ENCODE data around the gene GP5.

Gene GP5, protein sequence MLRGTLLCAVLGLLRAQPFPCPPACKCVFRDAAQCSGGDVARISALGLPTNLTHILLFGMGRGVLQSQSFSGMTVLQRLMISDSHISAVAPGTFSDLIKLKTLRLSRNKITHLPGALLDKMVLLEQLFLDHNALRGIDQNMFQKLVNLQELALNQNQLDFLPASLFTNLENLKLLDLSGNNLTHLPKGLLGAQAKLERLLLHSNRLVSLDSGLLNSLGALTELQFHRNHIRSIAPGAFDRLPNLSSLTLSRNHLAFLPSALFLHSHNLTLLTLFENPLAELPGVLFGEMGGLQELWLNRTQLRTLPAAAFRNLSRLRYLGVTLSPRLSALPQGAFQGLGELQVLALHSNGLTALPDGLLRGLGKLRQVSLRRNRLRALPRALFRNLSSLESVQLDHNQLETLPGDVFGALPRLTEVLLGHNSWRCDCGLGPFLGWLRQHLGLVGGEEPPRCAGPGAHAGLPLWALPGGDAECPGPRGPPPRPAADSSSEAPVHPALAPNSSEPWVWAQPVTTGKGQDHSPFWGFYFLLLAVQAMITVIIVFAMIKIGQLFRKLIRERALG

GRCh38 chr3:194399166-194399565, at the start of gene GP5:
Gene GP5, minus strand, starts transcription at chr3:194399266. Its CDS starts 984 bp downstream, at chr3:194398282.
- no peak for DNase-seq (ENCODE audit: low read depth in 1 of 2, low spot score in 1 of 2)

DNA sequence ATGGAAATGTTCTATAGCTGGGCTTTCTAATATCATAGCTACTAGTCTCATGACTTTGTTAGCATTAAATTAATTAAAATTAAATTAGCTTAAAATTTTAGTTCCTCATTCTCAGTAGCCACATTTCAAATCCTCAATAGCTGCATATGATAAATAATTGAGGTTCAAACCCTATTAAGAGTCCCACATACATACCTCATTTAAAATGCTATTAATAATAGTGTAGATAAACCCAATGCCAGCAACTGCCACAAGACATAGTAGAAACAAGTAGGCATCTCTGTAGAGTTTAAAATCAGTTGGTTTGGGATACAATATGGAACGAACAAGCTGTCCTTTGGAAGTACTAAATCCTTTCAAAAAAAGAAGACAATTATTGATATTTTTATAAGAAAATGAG, 48.6 kb upstream of the GP5 start:
- no peak for DNase-seq (ENCODE audit: low read depth in 1 of 2, low spot score in 1 of 2)

DNA sequence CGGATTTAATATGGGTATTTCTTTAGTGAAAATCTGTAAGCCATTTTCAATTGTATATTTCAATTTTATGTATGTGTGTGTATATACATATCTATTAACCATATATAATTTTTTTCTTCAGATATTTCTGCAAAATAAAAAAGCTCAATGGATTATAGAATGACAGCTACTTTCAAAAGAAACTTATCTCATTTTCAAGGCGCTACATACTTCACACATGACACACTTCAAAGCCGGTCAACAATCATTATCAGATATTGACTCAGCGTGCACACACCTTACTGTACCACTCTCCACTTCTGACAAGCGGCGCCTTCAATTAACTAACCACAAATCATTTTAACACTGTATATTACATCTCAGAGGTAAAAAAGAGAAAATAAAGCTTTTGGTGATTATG, 48.1 kb upstream of the GP5 start:
- DNase-seq (ENCODE audit: low read depth in 1 of 2, low spot score in 1 of 2) = no peak

- DNase-seq (ENCODE audit: low read depth in 1 of 2, low spot score in 1 of 2) = no peak
Measured at GRCh38 chr3:194446754-194447153, 47.7 kb upstream of the GP5 start.

- DNase-seq (ENCODE audit: low read depth in 1 of 2, low spot score in 1 of 2) = no peak
Measured at GRCh38 chr3:194446172-194446571, 47.1 kb upstream of the GP5 start.

GRCh38 chr3:194443901-194444300, 44.8 kb upstream of the GP5 start:
- DNase-seq (ENCODE audit: low read depth in 1 of 2, low spot score in 1 of 2) = no peak

DNA sequence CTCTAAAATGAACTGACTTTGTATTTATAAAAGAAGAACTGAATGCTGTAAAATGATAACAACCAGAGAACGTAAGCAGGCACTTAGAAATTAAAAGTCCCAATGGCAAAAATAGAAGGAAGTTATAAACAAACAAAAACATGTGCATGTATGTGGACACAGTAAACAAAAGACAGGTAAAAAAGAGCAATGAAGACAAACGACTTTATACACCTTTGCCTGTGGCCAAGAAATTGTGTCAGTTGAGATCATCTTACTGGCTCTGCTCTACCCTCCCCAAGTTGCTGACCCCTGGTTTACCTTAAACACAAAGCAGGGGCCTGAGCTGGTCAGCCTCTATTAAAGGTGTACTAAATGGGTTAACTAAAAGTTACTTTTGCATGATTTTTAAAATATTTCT, 41.7 kb upstream of the GP5 start:
- no peak for DNase-seq (ENCODE audit: low read depth in 1 of 2, low spot score in 1 of 2)

DNA sequence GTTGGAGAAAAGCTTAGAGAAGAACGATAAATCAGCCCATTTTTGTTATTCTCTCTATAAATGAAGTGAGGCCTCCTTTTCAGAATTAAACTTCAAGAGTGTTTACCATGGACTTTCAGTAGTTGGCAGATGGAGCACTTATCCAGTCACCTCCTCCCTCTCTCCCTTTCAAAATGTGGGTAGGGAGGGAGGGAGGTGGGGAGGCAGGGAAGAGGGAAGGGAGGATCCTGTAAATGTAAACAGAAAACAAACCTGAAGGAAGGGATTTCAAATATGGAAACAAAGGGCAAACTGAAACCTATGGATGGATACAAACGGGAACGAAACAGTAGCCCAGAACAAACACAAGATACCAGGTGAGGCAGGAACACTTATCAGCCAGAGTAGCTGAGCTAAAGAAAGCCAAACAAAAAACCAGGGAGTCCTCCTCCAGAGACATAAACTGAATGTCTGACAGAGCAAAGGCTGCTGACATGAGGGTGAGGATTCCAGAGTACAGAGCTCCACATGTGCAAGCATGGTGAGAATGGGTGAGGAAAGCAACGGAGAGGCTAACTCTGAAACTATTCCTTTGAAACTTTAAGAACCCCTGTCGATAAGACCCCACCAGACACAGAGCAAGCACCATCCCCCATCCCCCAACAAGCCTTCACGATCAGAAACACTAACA, 41.0 kb upstream of the GP5 start:
- DNase-seq (ENCODE audit: low read depth in 1 of 2, low spot score in 1 of 2) = no peak

DNA sequence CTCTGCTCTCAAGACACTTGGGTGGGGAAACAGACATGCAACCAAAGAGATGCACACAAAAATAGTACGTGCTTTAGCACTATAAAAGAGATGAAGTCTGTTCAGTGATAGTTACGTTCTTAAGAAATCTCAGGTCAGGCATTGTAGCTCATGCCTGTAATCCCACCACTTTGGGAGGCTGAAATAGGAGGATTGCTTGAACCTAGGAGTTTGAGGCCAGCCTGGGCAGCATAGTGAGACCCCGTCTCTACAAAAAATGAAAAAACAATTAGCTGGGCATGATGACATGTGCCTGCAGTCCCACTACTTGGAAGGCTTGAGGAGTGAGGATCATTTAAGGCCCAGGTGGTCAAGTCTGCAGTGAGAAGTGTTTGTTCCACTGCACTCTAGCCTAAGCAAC, 35.4 kb upstream of the GP5 start:
- DNase-seq (ENCODE audit: low read depth in 1 of 2, low spot score in 1 of 2) = no peak

DNA sequence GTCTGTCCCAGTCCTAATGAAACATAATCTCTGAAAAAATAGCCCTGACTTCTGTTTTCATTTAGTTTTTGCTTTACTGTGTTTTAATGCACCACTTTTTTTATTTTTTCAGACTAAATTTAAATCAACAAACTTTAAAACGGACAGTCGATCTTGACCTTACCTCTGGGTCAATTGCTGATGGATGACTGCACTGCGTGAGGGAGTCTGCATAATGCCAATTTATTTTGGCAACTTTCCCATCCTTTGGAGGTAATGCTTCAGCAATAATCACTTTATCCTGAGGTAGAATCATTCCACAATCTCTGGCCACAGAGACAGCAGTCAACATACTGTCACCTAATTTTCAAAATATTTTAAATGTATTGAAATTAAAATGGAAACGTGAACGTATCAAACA, 32.5 kb upstream of the GP5 start:
- no peak for DNase-seq (ENCODE audit: low read depth in 1 of 2, low spot score in 1 of 2)

- DNase-seq (ENCODE audit: low read depth in 1 of 2, low spot score in 1 of 2) = no peak
Measured at GRCh38 chr3:194425399-194425798, 26.3 kb upstream of the GP5 start.

DNA sequence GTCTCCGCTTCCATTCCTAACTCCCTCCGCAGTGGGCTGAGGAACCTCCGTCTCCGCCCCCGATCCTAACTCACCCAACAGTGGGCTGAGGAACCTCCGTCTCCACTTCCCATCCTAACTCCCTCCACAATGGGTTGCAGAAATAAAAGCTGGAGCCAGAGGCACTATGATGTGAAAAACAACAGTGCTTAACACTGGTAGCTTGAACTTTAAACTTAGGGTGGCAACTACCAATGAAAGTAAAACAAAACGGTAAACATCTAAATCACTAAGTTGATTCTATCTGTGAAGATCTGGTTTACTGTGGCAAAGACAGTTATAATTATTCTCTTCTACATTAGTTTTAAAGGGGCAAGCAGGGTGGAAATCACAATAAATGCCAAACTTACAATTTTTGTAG, 25.9 kb upstream of the GP5 start:
- no peak for DNase-seq (ENCODE audit: low read depth in 1 of 2, low spot score in 1 of 2)

DNA sequence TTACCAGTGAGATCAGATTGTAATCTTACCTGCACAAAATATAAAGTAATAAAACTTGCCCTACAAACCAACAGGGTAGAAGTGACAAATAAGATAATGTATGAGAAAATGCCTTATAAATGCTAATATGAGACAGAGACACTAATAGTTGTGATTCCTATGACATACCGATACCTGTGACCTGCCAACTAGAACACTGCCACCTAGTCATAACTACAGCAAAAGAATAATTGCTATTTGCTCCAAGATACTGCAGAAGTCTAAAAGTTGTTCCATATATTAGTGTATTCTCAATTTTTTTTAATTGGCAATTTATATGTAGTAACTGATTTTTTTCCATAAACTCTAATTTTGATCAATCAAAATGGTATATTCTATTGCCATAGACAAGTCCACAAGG, 25.3 kb upstream of the GP5 start:
- DNase-seq (ENCODE audit: low read depth in 1 of 2, low spot score in 1 of 2) = no peak

DNA sequence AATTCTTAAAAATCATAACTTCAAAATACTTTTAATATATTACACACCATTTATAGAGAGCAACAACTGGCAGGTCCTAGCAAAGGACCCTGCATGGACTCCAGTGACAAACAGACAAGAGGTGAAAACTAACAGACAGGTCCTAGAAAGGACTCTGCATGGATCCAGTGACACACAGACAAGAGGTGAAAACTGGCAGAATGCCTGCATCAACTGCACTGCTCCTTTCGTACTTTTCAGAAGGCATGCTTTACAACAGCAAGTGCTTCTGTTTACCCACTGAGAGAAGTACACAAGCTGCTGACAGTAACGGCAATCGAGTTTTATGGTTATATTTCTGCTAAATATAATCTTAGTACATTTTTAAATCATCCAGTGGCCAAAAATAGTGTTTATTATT, 24.3 kb upstream of the GP5 start:
- DNase-seq (ENCODE audit: low read depth in 1 of 2, low spot score in 1 of 2) = no peak

GRCh38 chr3:194422188-194422587, 23.1 kb upstream of the GP5 start:
- DNase-seq (ENCODE audit: low read depth in 1 of 2, low spot score in 1 of 2) = no peak

DNA sequence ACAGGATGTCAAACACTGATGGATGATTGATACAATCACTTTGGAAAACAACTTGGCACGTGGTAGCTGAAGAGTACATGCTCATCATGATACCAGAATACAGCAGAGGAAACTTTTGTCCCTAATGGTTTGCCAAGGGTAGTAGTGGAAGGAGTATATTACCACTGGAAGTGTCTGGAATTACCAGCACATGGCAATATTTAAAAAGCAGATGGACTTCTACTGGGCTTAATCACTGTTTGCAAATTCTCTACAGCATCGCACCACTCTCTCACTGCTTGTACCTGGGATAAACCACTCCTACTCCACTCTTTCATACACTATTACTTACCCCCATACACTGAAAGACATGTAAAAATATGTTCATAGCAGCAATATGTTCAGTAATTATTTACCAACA, 19.6 kb upstream of the GP5 start:
- DNase-seq (ENCODE audit: low read depth in 1 of 2, low spot score in 1 of 2) = no peak

- DNase-seq (ENCODE audit: low read depth in 1 of 2, low spot score in 1 of 2) = no peak
Measured at GRCh38 chr3:194407423-194407822, 8.4 kb upstream of the GP5 start.

GRCh38 chr3:194405766-194406165, 6.7 kb upstream of the GP5 start:
- no peak for DNase-seq (ENCODE audit: low read depth in 1 of 2, low spot score in 1 of 2)

DNA sequence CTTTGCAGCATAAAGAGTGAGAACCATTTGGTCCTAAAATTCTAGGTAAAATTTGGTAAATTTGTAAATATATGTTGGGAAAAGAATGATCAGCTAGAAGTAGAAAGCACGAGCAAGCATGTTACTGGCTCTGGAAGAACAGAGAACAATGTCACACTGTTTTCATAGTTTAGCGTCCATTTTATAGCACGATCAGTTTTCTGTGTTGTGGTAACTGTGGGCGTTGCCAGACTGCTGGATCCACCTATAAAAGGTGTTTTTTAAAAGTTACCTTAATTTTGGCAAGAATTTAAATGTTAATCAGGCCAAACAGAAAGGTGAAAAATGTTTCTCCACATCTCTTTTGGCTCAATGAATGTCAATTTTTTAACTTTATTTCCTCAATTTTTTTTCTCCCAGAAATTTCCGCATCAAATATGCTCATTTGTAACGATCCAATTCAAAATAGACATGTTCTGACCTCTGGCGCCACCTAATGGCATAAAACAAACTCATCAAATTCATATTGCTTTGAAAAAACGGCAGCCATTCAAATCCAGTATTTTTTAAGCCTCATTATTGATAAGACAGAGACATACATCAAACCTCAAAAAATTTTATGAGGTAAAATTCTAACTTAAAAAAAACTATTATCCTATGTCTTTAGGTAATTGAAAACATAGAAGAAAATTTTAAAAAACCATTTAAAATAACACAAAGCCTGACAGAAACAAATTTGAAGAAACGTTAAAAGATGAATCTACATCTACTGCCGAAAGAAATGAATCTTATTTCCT, 5.5 kb upstream of the GP5 start:
- peak in 1 of 2 donors; percentile 42 for DNase-seq (ENCODE audit: low read depth in 1 of 2, low spot score in 1 of 2)

- no peak for DNase-seq (ENCODE audit: low read depth in 1 of 2, low spot score in 1 of 2)
Measured at GRCh38 chr3:194401868-194402329, 2.8 kb upstream of the GP5 start.

DNA sequence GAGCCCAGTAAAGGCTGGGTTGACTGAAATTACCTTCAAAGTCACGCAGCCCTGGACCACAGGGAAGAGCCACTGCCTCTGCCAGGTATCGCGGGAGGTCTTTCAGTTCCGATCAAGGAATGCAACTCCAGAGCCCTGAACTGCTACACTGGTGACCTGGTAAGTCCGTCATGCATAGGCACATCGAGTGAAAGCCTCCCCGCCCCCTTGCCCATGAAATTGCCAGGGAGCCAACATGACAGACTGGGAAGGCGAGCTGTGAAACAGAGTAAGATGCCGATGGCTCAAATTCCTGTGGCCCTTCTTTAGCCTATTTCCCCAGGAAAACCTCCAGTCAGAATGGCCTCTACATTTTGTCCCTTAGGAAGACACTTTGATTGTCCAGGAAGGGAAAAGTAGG, 2.3 kb upstream of the GP5 start:
- DNase-seq (ENCODE audit: low read depth in 1 of 2, low spot score in 1 of 2) = no peak

Measured in activated CD4-positive, alpha-beta T cell treated with anti-CD3 and anti-CD28 coated beads, Interleukin-2, amount 50 U/mL, for 24 hours (primary cell).